GM19452 (cell line): ENCODE results near the gene BICD1.
A peak's percentile ranks its signal among the peaks of the same experiment; 100 is the strongest.

Experiments used
- ATAC-seq: cut with Tn5 transposase; IDR thresholded peaks from one replicate; pipeline ENCODE4 v1.9.1; 2021; ENCODE audit not compliant: unreplicated experiment

BICD1 gene

GRCh38 chr12:32331133-32331532, 224.5 kb downstream of the BICD1 start:
- no peak for ATAC-seq

DNA sequence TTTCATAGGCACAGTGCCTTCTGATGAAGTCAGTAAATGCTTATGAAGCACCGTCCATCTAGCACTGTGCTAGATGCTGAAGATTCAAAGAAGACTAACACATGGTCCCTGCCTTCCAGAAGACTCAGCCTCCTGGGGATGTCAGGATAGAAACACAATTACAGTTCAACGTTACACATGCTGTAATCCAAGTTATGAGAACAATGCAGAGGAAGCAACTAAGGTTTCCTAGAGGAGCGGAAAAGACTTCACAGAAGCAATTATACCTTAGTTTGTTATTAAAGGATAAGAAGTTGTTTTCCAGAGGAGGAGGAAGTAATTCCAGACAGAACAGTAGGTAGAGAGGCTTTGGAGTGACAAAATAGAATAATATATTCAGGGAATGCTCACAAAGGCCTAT, 225.8 kb downstream of the BICD1 start:
- ATAC-seq: no peak

DNA sequence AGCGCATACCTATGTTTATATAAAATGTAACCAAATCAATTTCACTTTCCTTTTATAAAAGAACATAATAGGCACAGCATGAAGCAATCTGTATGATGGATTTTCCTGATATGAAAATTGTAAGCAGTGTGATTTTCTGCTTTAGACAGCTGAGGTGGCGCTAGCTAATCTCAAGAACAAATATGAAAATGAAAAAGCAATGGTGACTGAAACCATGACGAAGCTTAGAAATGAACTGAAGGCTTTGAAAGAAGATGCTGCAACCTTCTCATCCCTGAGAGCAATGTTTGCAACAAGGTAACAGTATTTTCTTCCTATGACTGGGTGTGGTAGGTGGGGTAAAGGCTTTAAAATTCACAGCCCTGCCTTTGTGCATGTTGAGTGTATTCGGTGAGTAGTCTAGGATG, 227.7 kb downstream of the BICD1 start:
- no peak for ATAC-seq

DNA sequence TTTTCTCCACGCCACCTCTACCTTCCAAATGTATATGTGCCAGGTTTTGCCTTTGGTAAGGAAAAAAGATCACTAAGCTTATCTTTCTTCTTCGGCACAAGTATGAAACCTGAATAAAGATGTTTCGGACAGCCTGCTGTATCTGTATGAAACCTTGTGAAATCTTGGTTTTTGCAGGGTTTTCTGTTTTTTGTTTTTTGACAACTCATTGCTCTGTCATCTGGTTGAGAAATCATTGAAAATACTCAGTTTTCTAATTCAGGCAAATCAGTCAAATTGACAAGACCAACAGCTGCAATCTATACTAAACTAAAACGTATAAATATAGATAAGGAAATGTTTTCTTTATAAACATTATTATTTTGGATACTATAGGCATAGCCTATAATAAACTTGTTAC, 229.6 kb downstream of the BICD1 start:
- no peak for ATAC-seq

- no peak for ATAC-seq
These were observed 236.8 kb downstream of the BICD1 start for GRCh38 chr12:32343496-32343895.

DNA sequence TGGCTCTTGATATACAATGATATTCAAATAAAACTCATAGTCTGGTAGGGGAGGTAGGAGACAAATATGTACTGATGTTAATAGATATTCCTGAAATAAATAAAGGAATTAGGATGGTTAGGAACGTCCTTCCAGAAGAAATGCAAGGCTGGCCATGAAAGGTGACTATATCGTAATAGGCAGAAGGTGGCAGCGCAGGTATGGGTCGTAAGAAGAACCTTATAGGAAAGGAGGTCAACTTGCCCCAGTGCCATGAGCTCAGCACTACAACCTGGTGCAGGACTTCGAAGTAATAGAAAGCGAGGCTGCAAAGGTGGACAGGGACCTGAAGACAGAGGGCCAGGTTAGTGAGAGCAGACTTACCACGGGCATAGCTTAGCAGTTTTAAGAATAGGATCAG, 237.4 kb downstream of the BICD1 start:
- ATAC-seq: no peak

GRCh38 chr12:32353540-32353939, 246.9 kb downstream of the BICD1 start:
- no peak for ATAC-seq

- no peak for ATAC-seq
These were observed 251.1 kb downstream of the BICD1 start for GRCh38 chr12:32357601-32358249.

- no peak for ATAC-seq
These were observed 254.3 kb downstream of the BICD1 start for GRCh38 chr12:32360956-32361355.

- ATAC-seq: no peak
These were observed 256.2 kb downstream of the BICD1 start for GRCh38 chr12:32362892-32363291.

DNA sequence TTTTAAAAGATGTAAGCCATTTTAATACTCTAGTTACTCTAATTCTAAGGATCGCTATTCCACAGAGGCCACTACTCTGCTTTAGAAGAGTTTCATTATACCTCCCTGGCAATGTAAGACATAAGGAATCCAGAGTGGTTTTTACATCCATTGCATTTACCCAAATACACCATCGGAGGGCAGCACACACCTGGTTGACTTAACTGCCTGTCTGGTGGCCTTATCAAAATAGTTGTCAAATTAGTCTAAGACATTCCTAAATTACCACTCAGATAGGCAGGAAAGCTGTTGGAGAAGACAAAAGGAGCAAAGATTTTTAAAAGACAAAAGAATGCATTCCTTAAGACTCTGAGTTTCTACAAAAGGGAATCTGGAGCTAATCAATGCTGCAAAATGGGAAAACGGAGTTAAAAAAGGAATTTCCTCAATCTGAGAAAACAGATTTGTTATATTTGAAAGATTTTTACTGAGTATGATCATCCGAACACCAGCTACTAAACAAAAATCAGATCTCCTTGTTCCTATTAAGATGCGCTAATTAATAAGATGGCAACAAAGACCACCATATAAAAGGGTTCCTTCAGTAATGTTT, 258.9 kb downstream of the BICD1 start:
- peak; percentile 61 for ATAC-seq

GRCh38 chr12:32366714-32367113, 260.1 kb downstream of the BICD1 start:
- no peak for ATAC-seq

DNA sequence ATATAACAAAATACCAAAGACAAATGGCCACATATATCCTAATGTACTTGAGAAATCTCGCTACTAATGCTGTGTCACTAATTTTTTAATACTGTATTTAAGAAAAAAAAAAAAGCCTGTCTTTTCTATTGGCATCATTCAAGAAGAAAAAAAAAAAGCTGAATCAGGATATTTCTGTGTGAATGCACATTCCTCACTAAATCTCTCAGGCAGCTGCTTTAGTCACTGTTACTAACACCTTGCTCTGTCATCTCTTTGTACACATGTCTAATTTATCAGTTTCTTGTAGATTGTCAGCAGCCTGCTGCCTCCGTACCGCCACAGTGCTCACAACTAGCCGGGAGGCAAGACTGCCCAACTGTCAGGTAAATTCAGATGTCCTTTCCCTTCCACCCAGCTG, 260.7 kb downstream of the BICD1 start:
- ATAC-seq: no peak

DNA sequence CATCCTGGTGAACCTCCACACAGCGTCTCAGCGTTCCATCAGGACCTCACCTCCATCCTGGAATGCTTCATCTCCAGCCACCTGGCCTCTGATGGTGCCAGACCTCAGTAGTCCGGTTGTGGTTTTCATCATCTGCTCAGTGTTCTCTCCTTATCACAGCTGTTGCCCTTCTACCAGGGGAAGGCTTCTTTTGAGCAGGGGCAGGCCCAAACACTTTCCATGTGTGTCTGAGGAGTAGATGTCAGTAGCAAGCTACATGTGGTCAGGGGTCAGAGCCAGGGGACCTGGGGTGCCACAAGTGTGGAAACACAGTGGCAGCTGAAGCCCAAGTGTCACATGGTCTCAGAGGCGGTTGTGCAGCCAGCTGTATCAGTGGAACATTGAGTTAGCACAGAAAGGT, 262.6 kb downstream of the BICD1 start:
- ATAC-seq: no peak

DNA sequence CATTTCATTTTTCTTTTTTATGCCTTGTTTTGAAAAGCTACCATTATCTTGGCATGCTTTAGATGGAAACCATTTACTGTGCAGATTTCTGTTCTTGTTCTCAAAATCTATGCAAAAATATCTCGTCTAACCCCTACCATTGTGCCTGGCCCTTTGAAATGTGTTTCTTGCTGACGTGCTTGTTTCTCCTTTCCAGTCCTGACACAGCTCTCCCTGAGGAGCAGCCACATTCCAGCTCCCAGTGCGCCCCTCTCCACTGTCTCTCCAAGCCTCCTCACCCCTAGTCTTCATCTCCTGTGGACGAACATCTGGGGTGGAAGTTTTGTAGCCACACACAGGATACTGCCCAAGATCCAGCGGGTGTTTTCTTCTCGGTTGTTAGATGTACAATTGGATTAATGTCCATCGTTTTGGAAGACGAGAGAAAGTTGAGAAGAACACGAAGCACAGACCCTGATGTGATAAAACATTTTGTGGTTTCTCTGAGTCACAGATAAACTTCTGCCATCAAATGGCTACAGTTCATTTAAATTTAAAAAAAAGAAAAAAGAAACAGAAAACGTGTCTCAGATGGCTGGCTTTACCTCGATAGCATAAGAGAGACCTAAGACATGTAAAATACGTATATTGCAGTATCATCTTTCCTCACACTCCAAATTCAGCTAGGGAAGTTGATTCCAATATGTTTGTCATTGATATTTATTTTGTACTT, 270.9 kb downstream of the BICD1 start:
- ATAC-seq: no peak

GRCh38 chr12:32379213-32379612, 272.6 kb downstream of the BICD1 start:
- ATAC-seq: no peak

DNA sequence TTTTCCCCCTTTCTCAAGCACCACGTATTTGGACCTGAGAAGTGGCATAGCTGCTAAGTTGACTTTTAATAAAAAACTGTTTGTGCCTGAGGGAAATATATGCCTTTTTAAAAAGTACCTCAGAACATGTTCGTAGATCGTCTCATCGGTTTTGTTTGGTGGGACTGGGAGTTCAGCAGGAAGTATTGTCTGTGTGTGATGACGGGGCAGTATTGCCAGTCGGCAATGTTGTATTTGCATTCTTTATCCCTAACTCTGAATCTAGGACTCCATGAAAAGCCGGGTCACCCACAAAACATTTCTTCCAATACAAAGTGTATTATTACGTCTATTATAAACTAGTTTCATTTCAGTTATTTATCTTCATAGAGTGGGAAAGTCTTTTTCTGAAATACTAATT, 273.0 kb downstream of the BICD1 start:
- ATAC-seq: no peak

DNA sequence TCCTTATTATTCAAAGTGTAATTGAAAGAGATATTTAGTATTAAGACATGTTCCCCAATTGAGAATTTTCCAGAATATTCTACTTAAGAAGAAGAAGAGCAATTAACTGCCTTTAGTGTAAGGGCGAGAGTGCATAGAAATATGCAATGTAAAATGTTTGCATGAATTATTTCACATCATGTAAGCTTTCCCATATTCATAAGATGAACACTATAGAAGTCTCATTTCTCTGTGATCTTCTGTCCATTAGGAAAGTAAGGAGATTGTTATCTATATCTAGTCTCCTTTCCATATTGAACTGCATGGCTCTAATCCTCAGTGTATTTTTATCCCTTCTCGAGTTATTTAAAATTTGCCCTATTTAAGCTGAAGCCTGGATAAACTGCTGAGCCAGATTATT, 275.6 kb downstream of the BICD1 start:
- no peak for ATAC-seq

- ATAC-seq: no peak
These were observed 284.0 kb downstream of the BICD1 start for GRCh38 chr12:32390572-32391219.

DNA sequence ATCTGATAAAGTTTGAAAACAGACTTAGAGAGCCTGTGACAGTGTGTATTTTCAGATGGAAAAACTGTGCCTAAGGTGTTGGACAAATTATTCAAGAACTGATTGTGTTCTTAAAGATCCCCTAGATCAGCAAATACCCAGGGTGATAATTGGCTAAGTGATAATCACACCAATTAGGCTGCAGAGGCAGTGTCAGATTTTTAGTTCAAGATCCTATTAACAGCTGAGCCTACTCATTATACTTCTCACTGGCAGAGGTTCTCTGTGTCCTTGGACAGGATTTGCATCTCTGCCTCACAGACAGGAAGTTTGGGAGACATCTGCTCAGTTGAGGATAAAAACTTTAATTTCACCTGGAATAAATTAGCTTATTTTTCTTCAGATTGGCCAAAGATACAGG, 288.4 kb downstream of the BICD1 start:
- no peak for ATAC-seq

DNA sequence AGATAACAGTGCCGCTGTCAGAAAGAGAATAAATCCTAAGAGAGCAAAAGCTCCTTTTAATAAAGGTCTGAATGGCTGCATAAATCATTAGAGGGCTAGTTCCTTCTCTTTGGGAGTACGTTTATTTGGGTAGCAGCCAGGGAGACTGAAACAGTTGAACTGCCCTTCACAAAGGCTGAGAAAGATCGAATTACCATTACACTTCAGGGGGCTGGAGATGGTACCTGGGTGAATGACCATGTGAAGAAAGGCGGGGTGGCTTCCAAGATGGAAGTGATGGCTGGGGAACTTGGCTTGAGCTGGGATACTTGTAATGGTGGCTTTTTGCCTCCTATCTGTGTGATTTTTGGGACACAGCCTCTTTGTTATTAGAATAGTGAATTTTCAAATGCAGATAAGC, 291.0 kb downstream of the BICD1 start:
- no peak for ATAC-seq

- ATAC-seq: no peak
These were observed 291.5 kb downstream of the BICD1 start for GRCh38 chr12:32398181-32398580.
